Tibial nerve (tissue), 4 donors: ENCODE measurements around the gene PKHD1. TPM values are rescaled to one million over a fixed set of nuclear protein-coding genes. Genes with fewer than 3 reads are reported as not detected.

Experiments
- DNase-seq, 2 donors: peaks; one replicate each; pipeline ENCODE4 v3.0.0-alpha.2; 2019; ENCODE audit warnings: low spot score in 2 of 2
- H3K27ac ChIP-seq, 4 donors: fragments of 200-600 bp; sonication (generic) in 3 of 4; one replicate each; pipeline ENCODE4 v1.5.1; 2017 to 2019; ENCODE audit warnings: mild to moderate bottlenecking in 1 of 4
- H3K27me3 ChIP-seq, 2 donors: fragments of 200-600 bp; sonication (generic) in 1 of 2; one replicate each; pipeline versions ENCODE4 v1.5.1 to v1.6.0; 2017 to 2019
- H3K36me3 ChIP-seq, 3 donors: fragments of 200-600 bp; sonication (generic); one replicate each; pipeline ENCODE4 v1.5.1; 2018 to 2019
- H3K4me1 ChIP-seq, 4 donors: fragments of 200-600 bp; sonication (generic) in 3 of 4; one replicate each; pipeline ENCODE4 v1.5.1; 2017 to 2019
- H3K4me3 ChIP-seq, 4 donors: fragments of 200-600 bp; sonication (generic) in 3 of 4; one replicate each; pipeline ENCODE4 v1.5.1; 2017 to 2019; ENCODE audit warnings: mild to moderate bottlenecking in 1 of 4, moderate library complexity in 1 of 4
- H3K9me3 ChIP-seq, 4 donors: fragments of 200-600 bp; sonication (generic) in 3 of 4; one replicate each; pipeline ENCODE4 v1.5.1; 2017 to 2019
- CTCF ChIP-seq, 5 experiments: fragments of 200-600 bp in 3 of 5; fragments of 450-650 bp in 2 of 5; sonication (generic) in 3 of 5; IDR thresholded peaks; one replicate each; pipeline ENCODE4 v1.5.1; 2016 to 2019; ENCODE audit warnings: antibody characterized with exemption in 5 of 5, mild to moderate bottlenecking in 3 of 5, moderate library complexity in 2 of 5
- EP300 ChIP-seq, 2 donors: sonication (generic); formaldehyde crosslinking; IDR thresholded peaks; one replicate each; pipeline ENCODE4 v1.6.1; 2017; ENCODE audit warnings: antibody characterized with exemption in 2 of 2, mild to moderate bottlenecking in 1 of 2
- POLR2A ChIP-seq, 2 donors: fragments of 450-650 bp; IDR thresholded peaks; one replicate each; pipeline ENCODE4 v1.6.1; 2017; ENCODE audit warnings: antibody characterized with exemption in 2 of 2, mild to moderate bottlenecking in 2 of 2, moderate library complexity in 2 of 2
- WGBS, 2 donors: methylation state at CpG; one replicate each; pipeline ENCODE4 v1.1.5; 2018; 5-methylcytosine and 5-hydroxymethylcytosine counted together
- total RNA-seq, 4 donors: library from RNA; depleted of rRNA; stranded (reverse); fragments of >200 nt; gene quantifications; one replicate each; pipeline ENCODE4 v1.1.0, GENCODE V29; 2016

The PKHD1 gene
- total RNA-seq, 4 donors from 2014 or later: under 0.01 to 0.22 (median 0.20) TPM

GRCh38 chr6:51737580-51738360, 349.6 kb downstream of the PKHD1 start:
- no peak for DNase-seq
- TF ChIP-seq POLR2A (IDR thresholded peaks at IDR 0.05) (no peak), EP300 (IDR thresholded peaks at IDR 0.05) (no peak), CTCF (IDR thresholded peaks at IDR 0.05) (no peak)
- Histone ChIP-seq H3K9me3 (no peaks in the 10 kb centered on the region), H3K27ac (no peak overlapping the region), H3K4me1 (no peaks in the 10 kb centered on the region), H3K36me3 (no peaks in the 10 kb centered on the region), H3K4me3 (no peak overlapping the region), H3K27me3 (no peaks in the 10 kb centered on the region)
- 89 to 91% methylated on average over 6 of the region's 6 CpGs for WGBS, 2 donors

GRCh38 chr6:51725155-51725554, 362.3 kb downstream of the PKHD1 start:
- H3K27me3 ChIP-seq: no peaks in the 10 kb centered on the region
- peaks cover 0 to 11% (median 0%) of the 10 kb centered on the region in 4 donors for H3K4me1 ChIP-seq
- H3K27ac ChIP-seq: no peak overlapping the region
- H3K9me3 ChIP-seq: no peaks in the 10 kb centered on the region
- H3K4me3 ChIP-seq: no peak overlapping the region
- TF ChIP-seq CTCF (IDR thresholded peaks at IDR 0.05) (no peak), EP300 (IDR thresholded peaks at IDR 0.05) (no peak), POLR2A (IDR thresholded peaks at IDR 0.05) (no peak)
- WGBS, 2 donors: 39 to 41% methylated on average over 2 of the region's 2 CpGs
- no peak for DNase-seq
- no peaks in the 10 kb centered on the region for H3K36me3 ChIP-seq

- no peak for DNase-seq
- Histone ChIP-seq H3K9me3 (no peaks in the 10 kb centered on the region), H3K27me3 (no peaks in the 10 kb centered on the region), H3K4me1 (peaks cover 0 to 6% (median 0%) of the 10 kb centered on the region in 4 donors), H3K27ac (no peak overlapping the region), H3K4me3 (no peak overlapping the region), H3K36me3 (no peaks in the 10 kb centered on the region)
- TF ChIP-seq CTCF (IDR thresholded peaks at IDR 0.05) (no peak), EP300 (IDR thresholded peaks at IDR 0.05) (no peak), POLR2A (IDR thresholded peaks at IDR 0.05) (no peak)
- 92 to 93% methylated on average over 3 of the region's 3 CpGs for WGBS, 2 donors
These were observed 367.1 kb downstream of the PKHD1 start for GRCh38 chr6:51720327-51720726.

GRCh38 chr6:51719297-51719696, 368.1 kb downstream of the PKHD1 start:
- no peak overlapping the region for H3K4me3 ChIP-seq
- no peaks in the 10 kb centered on the region for H3K9me3 ChIP-seq
- no peak overlapping the region for H3K27ac ChIP-seq
- WGBS, 2 donors: 81 to 91% methylated on average over 1 of the region's 1 CpG
- DNase-seq: no peak
- H3K36me3 ChIP-seq: no peaks in the 10 kb centered on the region
- no peak for TF ChIP-seq POLR2A (IDR thresholded peaks at IDR 0.05)
- H3K27me3 ChIP-seq: no peaks in the 10 kb centered on the region
- no peaks in the 10 kb centered on the region for H3K4me1 ChIP-seq

GRCh38 chr6:51718533-51718932, 368.9 kb downstream of the PKHD1 start:
- no peaks in the 10 kb centered on the region for H3K9me3 ChIP-seq
- no peak overlapping the region for H3K4me3 ChIP-seq
- TF ChIP-seq POLR2A (IDR thresholded peaks at IDR 0.05) (no peak), CTCF (IDR thresholded peaks at IDR 0.05) (no peak), EP300 (IDR thresholded peaks at IDR 0.05) (no peak)
- no peak for DNase-seq
- no peaks in the 10 kb centered on the region for H3K36me3 ChIP-seq
- no peak overlapping the region for H3K27ac ChIP-seq
- H3K27me3 ChIP-seq: no peaks in the 10 kb centered on the region
- WGBS, 2 donors: 94 to 96% methylated on average over 1 of the region's 1 CpG
- no peaks in the 10 kb centered on the region for H3K4me1 ChIP-seq
